Measurements from ENCODE around the gene LMF1.
"Not testable (repeated sequence)": the region's sequence is repeated elsewhere in the genome, so short reads cannot be mapped to it uniquely, and the experiment has no call there.

DNA sequence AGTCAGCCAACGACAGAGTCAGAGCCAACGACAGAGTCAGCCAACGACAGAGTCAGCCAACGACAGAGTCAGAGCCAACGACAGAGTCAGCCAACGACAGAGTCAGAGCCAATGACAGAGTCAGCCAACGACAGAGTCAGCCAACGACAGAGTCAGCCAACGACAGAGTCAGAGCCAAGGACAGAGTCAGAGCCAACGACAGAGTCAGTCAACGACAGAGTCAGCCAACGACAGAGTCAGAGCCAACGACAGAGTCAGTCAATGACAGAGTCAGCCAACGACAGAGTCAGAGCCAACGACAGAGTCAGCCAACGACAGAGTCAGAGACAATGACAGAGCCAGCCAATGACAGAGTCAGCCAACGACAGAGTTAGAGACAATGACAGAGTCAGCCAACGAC, 22.0 kb downstream of the LMF1 start:
- TF ChIP-seq POLR2AphosphoS5 (IDR thresholded peaks at IDR 0.05; ENCODE audit: low read depth, low read length); EZH2 (IDR thresholded peaks at IDR 0.05); CTCF (IDR thresholded peaks at IDR 0.05 in 2 of 3, conservative IDR thresholded peaks at IDR 0.05 in 1 of 3; ENCODE audit: borderline replicate concordance in 1 of 3, insufficient read depth in 1 of 3, low read depth in 2 of 3, low read length in 2 of 3); CEBPB (IDR thresholded peaks at IDR 0.05; ENCODE audit: low read depth); EZH2phosphoT487 (IDR thresholded peaks at IDR 0.05; ENCODE audit: borderline replicate concordance); ZFX (IDR thresholded peaks at IDR 0.05): not testable (repeated sequence)
- TF ChIP-seq, protein P1, sequence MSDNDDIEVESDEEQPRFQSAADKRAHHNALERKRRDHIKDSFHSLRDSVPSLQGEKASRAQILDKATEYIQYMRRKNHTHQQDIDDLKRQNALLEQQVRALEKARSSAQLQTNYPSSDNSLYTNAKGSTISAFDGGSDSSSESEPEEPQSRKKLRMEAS (IDR thresholded peaks at IDR 0.05), result not testable (repeated sequence)

Measured in HCT116 (cell line).